ENCODE results near the gene C9orf43. TPM values are rescaled to one million over a fixed set of nuclear protein-coding genes. Genes with fewer than 3 reads are reported as not detected.

Gene C9orf43
- total RNA-seq, 3 donors from 2014 or later (not counting 1 experiment from before 2014, with no cell fraction given) = 0.45 to 0.71 (median 0.50) TPM

DNA sequence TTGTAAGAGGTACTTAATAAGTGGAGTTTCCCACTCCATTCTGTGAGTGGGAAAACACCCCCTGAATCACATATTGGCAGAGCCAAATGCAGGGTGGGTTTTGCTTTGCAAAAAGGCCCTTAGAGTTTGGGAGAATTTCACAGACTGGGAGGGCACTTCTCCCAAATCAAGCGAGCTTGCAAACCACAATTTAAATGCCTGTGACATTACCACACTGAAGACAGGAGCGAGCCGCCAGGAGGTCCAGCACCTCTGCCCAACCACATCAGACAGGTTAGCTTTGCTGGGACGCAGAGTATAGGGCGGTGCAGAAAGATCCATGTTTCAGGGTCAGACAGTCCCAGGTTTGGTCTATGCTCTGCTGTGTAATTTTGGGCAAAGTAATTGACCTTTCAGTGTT lies 11.8 kb upstream of the C9orf43 start:
- Mint-ChIP-seq H3K9me3 (no peaks in the 10 kb centered on the region), H3K36me3 (no peaks in the 10 kb centered on the region), H3K27ac (no peak overlapping the region), H3K4me3 (no peak overlapping the region), H3K4me1 (peaks cover 6 to 32% of the 10 kb centered on the region in 2 donors), H3K27me3 (ENCODE audit: low read depth in 2 of 2) (no peaks in the 10 kb centered on the region)
- intact Hi-C loops (cut with micrococcal nuclease) = no loop called here
- Histone ChIP-seq H3K36me3 (ENCODE audit: control insufficient read depth, insufficient read depth, low read length) (no peaks in the 10 kb centered on the region), H3K27ac (ENCODE audit: low read length) (no peak overlapping the region), H3K9me3 (ENCODE audit: control insufficient read depth, insufficient read depth, low read length) (no peaks in the 10 kb centered on the region), H3K4me1 (ENCODE audit: control insufficient read depth, insufficient read depth, low read length) (peaks cover 16% of the 10 kb centered on the region), H3K4me3 (ENCODE audit: low read length) (no peak overlapping the region), H3K27me3 (ENCODE audit: control insufficient read depth, insufficient read depth, low read length) (no peaks in the 10 kb centered on the region)
- TF ChIP-seq, protein P1, sequence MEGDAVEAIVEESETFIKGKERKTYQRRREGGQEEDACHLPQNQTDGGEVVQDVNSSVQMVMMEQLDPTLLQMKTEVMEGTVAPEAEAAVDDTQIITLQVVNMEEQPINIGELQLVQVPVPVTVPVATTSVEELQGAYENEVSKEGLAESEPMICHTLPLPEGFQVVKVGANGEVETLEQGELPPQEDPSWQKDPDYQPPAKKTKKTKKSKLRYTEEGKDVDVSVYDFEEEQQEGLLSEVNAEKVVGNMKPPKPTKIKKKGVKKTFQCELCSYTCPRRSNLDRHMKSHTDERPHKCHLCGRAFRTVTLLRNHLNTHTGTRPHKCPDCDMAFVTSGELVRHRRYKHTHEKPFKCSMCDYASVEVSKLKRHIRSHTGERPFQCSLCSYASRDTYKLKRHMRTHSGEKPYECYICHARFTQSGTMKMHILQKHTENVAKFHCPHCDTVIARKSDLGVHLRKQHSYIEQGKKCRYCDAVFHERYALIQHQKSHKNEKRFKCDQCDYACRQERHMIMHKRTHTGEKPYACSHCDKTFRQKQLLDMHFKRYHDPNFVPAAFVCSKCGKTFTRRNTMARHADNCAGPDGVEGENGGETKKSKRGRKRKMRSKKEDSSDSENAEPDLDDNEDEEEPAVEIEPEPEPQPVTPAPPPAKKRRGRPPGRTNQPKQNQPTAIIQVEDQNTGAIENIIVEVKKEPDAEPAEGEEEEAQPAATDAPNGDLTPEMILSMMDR (IDR thresholded peaks at IDR 0.05) = no peak
- 80% methylated on average over 5 of the region's 5 CpGs for WGBS (ENCODE audit: insufficient coverage)
- no peak for DNase-seq
- ATAC-seq = no peak

DNA sequence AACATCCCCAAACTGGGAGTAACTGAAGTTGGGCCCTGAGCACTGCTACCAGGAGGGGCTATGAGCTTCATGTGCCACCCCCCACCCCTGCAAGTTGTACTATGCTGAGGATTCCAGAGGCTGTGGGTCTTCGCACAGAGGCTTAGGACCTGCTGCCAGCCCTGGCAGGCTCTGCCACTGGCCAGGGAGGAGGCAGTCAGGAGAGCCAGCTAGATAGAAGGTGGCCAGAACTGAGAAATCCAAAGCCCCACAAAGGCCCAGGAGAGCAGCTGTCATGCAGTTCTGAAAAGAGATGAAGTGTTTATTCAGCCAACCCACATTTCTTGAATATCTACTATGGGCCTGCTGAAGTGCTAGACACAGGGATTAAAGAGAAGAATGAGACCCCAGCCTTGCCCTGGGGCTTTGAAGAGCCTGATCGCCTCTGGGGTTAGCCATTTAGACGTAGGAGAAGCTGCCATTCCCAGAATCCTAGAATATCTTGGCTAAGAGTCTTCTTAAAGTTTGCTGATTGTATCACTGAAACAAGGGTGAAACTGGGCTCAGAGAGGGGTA lies 10.8 kb upstream of the C9orf43 start:
- Mint-ChIP-seq H3K36me3 (no peaks in the 10 kb centered on the region), H3K27ac (peak overlapping the region; percentile 7 to 90), H3K27me3 (ENCODE audit: low read depth in 2 of 2) (no peaks in the 10 kb centered on the region), H3K4me3 (peak overlapping the region; percentile 80), H3K9me3 (no peaks in the 10 kb centered on the region), H3K4me1 (peaks cover 6 to 32% of the 10 kb centered on the region in 2 donors)
- TF ChIP-seq, protein P1 (IDR thresholded peaks at IDR 0.05) = no peak
- Histone ChIP-seq H3K27ac (ENCODE audit: low read length) (no peak overlapping the region), H3K4me3 (ENCODE audit: low read length) (no peak overlapping the region), H3K9me3 (ENCODE audit: control insufficient read depth, insufficient read depth, low read length) (no peaks in the 10 kb centered on the region), H3K27me3 (ENCODE audit: control insufficient read depth, insufficient read depth, low read length) (no peaks in the 10 kb centered on the region), H3K36me3 (ENCODE audit: control insufficient read depth, insufficient read depth, low read length) (no peaks in the 10 kb centered on the region), H3K4me1 (ENCODE audit: control insufficient read depth, insufficient read depth, low read length) (peaks cover 16% of the 10 kb centered on the region)
- 98% methylated on average over 3 of the region's 3 CpGs for WGBS (ENCODE audit: insufficient coverage)
- intact Hi-C loops (cut with micrococcal nuclease) = no loop called here
- ATAC-seq (no peak), DNase-seq (no peak)

DNA sequence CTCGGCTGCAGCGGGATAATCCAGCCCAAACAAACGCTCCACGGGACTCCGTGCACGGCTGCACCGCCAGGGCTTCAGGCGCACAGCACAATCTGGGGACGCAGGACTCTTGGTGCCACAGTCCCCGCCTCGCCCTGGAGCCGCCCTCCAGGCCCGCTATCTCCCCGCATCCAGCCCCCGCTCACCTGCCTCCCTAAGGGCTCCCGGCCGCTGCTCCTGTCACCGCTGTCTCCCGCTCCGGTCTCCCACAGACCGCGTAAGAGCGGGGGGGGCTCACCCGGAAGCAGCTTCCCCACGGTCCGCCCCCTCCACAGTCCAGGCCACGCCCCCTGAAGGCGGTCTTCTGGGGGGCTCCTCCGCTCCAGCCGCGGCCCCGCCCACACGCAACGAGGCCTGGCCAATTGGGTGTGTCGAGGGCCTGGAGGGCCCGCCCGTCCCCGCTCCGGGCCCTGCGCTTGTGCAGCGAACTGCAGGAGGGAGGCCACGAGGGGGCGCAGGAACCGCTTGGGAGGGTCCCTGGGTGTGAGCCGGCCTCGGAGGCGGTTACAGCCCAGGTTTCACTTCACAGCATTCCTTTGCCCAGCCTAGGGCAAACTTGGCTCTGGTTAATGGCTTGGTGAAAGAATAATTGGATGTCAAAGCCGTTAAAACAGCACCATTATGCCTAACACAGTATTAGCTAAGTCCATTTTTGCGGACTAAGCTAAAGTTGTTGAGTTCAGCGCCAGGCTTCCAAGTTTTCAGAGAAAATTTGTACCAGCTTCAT lies 9.3 kb upstream of the C9orf43 start, which contains the start of gene ALAD:
Gene ALAD (minus strand): TSS at position 258 of the 766 bp plus-strand sequence. CDS start 7,725 bp downstream, outside the sequence.
- Histone ChIP-seq H3K4me1 (ENCODE audit: control insufficient read depth, insufficient read depth, low read length) (peaks cover 16% of the 10 kb centered on the region), H3K9me3 (ENCODE audit: control insufficient read depth, insufficient read depth, low read length) (no peaks in the 10 kb centered on the region), H3K27me3 (ENCODE audit: control insufficient read depth, insufficient read depth, low read length) (no peaks in the 10 kb centered on the region), H3K27ac (ENCODE audit: low read length) (peak within 1 kb of the TSS; percentile 56), H3K36me3 (ENCODE audit: control insufficient read depth, insufficient read depth, low read length) (no peaks in the 10 kb centered on the region), H3K4me3 (ENCODE audit: low read length) (peak within 1 kb of the TSS; percentile 88)
- TF ChIP-seq, protein P1 (IDR thresholded peaks at IDR 0.05) = peak; percentile 96
- DNase-seq = peak; percentile 99
- Mint-ChIP-seq H3K27ac (peak within 1 kb of the TSS; percentile 66 to 90), H3K36me3 (no peaks in the 10 kb centered on the region), H3K4me1 (peaks cover 6 to 27% of the 10 kb centered on the region in 2 donors), H3K4me3 (peak within 1 kb of the TSS; percentile 97), H3K27me3 (ENCODE audit: low read depth in 2 of 2) (no peaks in the 10 kb centered on the region), H3K9me3 (no peaks in the 10 kb centered on the region)
- intact Hi-C loops (cut with micrococcal nuclease) = loop anchor here (1.0 kb wide), 2 partner anchors 9 to 257 kb away; partner anchors contain the start of genes C9orf43 and POLE3
- WGBS (ENCODE audit: insufficient coverage) = 2% methylated on average over 50 of the region's 50 CpGs
- peak; percentile 98 to 100 (median 99) for ATAC-seq
